ENCODE measurements around the gene PSMF1.
A peak's percentile ranks its signal among the peaks of the same experiment; 100 is the strongest.

Gene PSMF1

DNA sequence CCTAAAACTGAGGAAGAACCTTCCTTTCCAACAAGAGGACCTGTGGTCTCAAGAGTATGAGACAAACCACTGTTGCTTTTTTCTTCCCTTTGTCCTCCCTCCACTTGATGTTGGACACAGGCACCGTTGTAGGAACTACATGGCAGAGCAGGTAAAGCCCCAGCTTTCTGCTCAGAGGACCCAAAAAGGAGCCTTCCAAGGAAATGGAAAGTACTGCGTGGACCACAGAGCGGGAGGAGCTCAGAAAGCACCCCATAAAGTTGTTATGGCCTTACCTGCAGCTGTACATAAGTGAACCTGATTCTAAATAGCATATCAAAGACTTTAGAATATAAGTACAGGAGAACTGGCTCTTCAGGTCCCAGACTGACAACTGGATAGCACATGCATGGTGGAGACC, 36.9 kb downstream of the PSMF1 start:
- TF ChIP-seq, protein P1, sequence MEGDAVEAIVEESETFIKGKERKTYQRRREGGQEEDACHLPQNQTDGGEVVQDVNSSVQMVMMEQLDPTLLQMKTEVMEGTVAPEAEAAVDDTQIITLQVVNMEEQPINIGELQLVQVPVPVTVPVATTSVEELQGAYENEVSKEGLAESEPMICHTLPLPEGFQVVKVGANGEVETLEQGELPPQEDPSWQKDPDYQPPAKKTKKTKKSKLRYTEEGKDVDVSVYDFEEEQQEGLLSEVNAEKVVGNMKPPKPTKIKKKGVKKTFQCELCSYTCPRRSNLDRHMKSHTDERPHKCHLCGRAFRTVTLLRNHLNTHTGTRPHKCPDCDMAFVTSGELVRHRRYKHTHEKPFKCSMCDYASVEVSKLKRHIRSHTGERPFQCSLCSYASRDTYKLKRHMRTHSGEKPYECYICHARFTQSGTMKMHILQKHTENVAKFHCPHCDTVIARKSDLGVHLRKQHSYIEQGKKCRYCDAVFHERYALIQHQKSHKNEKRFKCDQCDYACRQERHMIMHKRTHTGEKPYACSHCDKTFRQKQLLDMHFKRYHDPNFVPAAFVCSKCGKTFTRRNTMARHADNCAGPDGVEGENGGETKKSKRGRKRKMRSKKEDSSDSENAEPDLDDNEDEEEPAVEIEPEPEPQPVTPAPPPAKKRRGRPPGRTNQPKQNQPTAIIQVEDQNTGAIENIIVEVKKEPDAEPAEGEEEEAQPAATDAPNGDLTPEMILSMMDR (conservative IDR thresholded peaks at IDR 0.05; ENCODE audit: low read depth, low read length) = no peak
- no peak overlapping the region for H3K4me3 ChIP-seq (ENCODE audit: low read depth, low read length)
- DNase-seq (ENCODE audit: low read depth) = no peak

DNA sequence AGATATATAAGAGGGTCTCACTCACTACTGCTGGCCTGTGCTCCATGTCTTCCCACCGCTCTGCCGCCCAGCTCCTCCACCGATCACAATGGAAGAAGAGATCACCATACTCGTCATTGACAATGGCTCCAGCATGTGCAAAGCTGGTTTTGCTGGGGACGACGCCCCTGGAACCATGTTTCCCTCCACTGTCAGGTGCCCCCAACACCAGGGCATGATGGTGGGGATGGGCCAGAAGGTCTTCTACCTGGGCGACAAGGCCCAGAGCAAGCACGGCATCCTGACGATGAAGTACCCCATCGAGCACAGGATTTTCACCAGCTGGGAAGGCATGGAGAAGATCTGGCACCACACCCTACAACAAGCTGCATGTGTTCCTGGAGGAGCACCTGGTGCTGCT, 42.1 kb downstream of the PSMF1 start:
- no peak overlapping the region for H3K4me3 ChIP-seq (ENCODE audit: low read depth, low read length)
- TF ChIP-seq, protein P1 (conservative IDR thresholded peaks at IDR 0.05; ENCODE audit: low read depth, low read length) = no peak
- no peak for DNase-seq (ENCODE audit: low read depth)

DNA sequence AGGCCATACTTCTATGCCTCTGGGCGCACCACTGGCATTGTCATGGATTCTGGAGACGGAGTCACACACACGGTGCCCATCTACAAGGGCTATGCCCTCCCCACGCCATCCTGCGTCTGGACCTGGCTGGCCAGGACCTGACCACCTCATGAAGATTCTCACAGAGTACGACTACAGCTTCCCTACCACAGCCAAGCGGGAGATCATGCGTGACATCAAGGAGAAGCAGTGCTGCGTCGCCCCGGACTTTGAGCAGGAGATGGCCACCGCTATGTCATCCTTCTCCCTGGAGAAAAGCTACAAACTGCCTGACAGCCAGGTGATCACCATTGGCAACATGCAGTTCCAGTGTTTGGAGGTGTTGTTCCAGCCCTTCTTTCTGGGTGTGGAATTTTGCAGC, 42.6 kb downstream of the PSMF1 start:
- TF ChIP-seq, protein P1 (conservative IDR thresholded peaks at IDR 0.05; ENCODE audit: low read depth, low read length) = no peak
- DNase-seq (ENCODE audit: low read depth) = no peak
- H3K4me3 ChIP-seq (ENCODE audit: low read depth, low read length) = no peak overlapping the region

DNA sequence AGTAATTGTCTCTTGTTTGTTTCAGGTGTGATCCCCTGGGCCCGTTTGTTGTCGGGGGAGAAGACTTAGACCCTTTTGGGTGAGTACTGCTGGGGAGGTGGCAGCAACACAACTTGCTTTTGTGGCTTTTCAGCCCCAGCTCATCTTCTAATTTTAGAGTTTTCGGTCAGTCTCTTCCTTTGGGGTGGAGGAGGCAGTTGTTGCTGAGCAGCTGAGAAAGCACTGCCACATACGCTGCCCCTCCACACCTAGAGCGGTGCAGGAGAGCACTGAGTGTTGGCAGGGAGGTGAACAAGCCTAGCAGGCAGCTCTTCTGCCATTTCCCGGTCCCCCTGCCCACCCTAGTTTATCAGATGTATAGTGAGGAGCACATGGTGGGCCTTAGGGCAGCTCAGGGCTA, 44.7 kb downstream of the PSMF1 start:
- TF ChIP-seq, protein P1 (conservative IDR thresholded peaks at IDR 0.05; ENCODE audit: low read depth, low read length) = no peak
- DNase-seq (ENCODE audit: low read depth) = no peak
- H3K4me3 ChIP-seq (ENCODE audit: low read depth, low read length) = no peak overlapping the region

DNA sequence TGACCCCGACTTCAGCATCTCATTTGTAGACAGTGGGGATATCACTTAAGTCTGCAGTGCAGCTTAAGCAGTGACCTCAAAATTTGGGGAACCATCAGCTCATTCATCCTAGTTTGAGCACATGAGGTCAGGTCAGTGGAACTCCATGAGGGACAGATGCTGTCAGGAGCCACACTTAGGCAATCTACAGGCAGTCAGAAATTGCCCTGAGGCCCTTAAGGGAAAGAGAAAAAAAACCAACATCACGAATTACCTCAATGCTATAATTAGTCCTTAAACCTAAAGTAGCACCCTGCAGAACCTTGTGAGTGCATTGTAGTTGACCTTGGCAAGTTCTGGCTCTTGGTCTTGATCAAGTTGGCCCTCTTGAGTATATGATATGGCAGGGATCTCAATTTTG, 45.3 kb downstream of the PSMF1 start:
- no peak overlapping the region for H3K4me3 ChIP-seq (ENCODE audit: low read depth, low read length)
- DNase-seq (ENCODE audit: low read depth) = no peak
- TF ChIP-seq, protein P1 (conservative IDR thresholded peaks at IDR 0.05; ENCODE audit: low read depth, low read length) = no peak

DNA sequence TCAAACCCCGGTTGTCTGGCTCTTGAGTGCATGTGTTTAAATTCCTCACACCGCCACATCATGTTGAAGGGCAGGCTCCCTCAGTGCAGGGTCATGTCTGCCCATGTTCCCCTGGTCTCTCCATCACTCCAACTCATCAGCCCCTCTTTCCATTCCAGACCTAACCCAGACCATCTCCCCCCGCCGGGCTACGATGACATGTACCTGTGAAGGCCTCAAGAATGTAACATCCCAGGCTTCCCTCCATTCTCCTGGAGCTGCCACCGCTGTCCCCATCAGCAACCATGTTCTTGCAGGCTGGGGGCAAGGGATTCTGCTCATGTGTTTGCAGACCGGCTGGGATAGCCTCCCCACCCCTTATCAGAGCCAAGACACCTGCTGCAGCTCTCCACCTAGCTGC, 46.5 kb downstream of the PSMF1 start:
- TF ChIP-seq, protein P1 (conservative IDR thresholded peaks at IDR 0.05; ENCODE audit: low read depth, low read length) = no peak
- DNase-seq (ENCODE audit: low read depth) = no peak

DNA sequence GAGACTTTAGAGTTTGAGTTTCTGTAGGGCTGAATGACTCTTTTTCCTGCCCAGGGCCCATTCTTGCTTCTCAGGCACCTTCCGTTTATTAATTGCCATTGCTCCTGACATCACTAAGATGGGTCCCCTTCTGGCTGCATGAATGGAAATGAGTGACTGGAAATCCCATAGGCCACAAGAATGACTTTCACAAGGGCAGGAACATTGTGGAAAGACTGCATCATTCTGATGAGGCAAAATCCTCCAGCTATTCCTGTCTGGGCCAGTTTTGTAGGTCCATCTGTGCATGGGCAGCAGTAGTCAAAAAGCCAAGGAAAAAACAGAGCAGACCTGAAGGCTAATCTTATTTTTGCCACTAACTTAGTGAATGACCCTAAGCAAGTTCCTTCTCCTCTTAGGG, 47.1 kb downstream of the PSMF1 start:
- TF ChIP-seq, protein P1 (conservative IDR thresholded peaks at IDR 0.05; ENCODE audit: low read depth, low read length) = no peak
- peak; percentile 4 for DNase-seq (ENCODE audit: low read depth)

More for the DNA sequence above, 46.5 kb downstream of the PSMF1 start:
- H3K4me3 ChIP-seq (ENCODE audit: low read depth, low read length) = no peak overlapping the region

More for the DNA sequence above, 47.1 kb downstream of the PSMF1 start:
- H3K4me3 ChIP-seq (ENCODE audit: low read depth, low read length) = no peak overlapping the region

All from choroid plexus epithelial cell (primary cell).